Stimulated activated CD8-positive, alpha-beta memory T cell treated with anti-CD3 and anti-CD28 coated beads, Interleukin-12 subunit alpha, Interleukin-12 subunit beta, amount 100 ng/mL, for 4 hours (primary cell): ENCODE data around the gene DCTN5.

ENCODE experiments used
- DNase-seq: peaks from one replicate; pipeline ENCODE4 v3.0.0-alpha.2; 2020; ENCODE audit warnings: low read depth

DCTN5 gene

GRCh38 chr16:23663918-23664317, 22.7 kb downstream of the DCTN5 start:
- DNase-seq: no peak

GRCh38 chr16:23666571-23667354, 25.5 kb downstream of the DCTN5 start:
- DNase-seq: no peak

GRCh38 chr16:23667355-23667659, 26.0 kb downstream of the DCTN5 start:
- DNase-seq: no peak

GRCh38 chr16:23668225-23668624, 27.0 kb downstream of the DCTN5 start:
- DNase-seq: no peak

- DNase-seq: no peak
Observed at GRCh38 chr16:23668873-23669272, 27.6 kb downstream of the DCTN5 start.

- DNase-seq: no peak
Observed at GRCh38 chr16:23670137-23670776, 29.0 kb downstream of the DCTN5 start.

- DNase-seq: no peak
Observed at GRCh38 chr16:23673971-23674614, 32.8 kb downstream of the DCTN5 start.

- no peak for DNase-seq
Observed at GRCh38 chr16:23676924-23677480, 35.7 kb downstream of the DCTN5 start.

- DNase-seq: peak; percentile 48
Observed at GRCh38 chr16:23678430-23679273, 37.4 kb downstream of the DCTN5 start, which contains the start of gene PLK1. TSS of gene PLK1 (plus strand) at chr16:23678889. CDS start at chr16:23678933, 44 bp downstream.

GRCh38 chr16:23679274-23679985, 38.2 kb downstream of the DCTN5 start:
- DNase-seq: no peak

- no peak for DNase-seq
Observed at GRCh38 chr16:23679986-23680336, 38.7 kb downstream of the DCTN5 start.

GRCh38 chr16:23682181-23682580, 40.9 kb downstream of the DCTN5 start:
- DNase-seq: no peak

GRCh38 chr16:23683487-23683886, 42.2 kb downstream of the DCTN5 start:
- DNase-seq: no peak

GRCh38 chr16:23687034-23687808, 46.0 kb downstream of the DCTN5 start:
- DNase-seq: no peak

- no peak for DNase-seq
Observed at GRCh38 chr16:23689442-23690187, 48.3 kb downstream of the DCTN5 start.

- DNase-seq: no peak
Observed at GRCh38 chr16:23690771-23691482, 49.7 kb downstream of the DCTN5 start.

GRCh38 chr16:23691483-23692189, 50.4 kb downstream of the DCTN5 start:
- no peak for DNase-seq

- DNase-seq: no peak
Observed at GRCh38 chr16:23692190-23692837, 51.0 kb downstream of the DCTN5 start.
